ENCODE data around the gene NAP1L5.

NAP1L5 gene

GRCh38 chr4:88720451-88721428 is 23.1 kb upstream of the NAP1L5 start:
- DNase-seq, result no peak

- DNase-seq, result no peak
These were observed 21.8 kb upstream of the NAP1L5 start for GRCh38 chr4:88719381-88719780.

GRCh38 chr4:88718098-88718497 is 20.5 kb upstream of the NAP1L5 start:
- DNase-seq, result no peak

GRCh38 chr4:88713782-88714181 is 16.2 kb upstream of the NAP1L5 start:
- no peak for DNase-seq

- no peak for DNase-seq
These were observed 12.4 kb upstream of the NAP1L5 start for GRCh38 chr4:88709989-88710388.

GRCh38 chr4:88706574-88706973 is 8.9 kb upstream of the NAP1L5 start:
- DNase-seq, result no peak

- DNase-seq, result no peak
These were observed 8.3 kb upstream of the NAP1L5 start for GRCh38 chr4:88705805-88706492.

GRCh38 chr4:88705223-88705622 is 7.6 kb upstream of the NAP1L5 start:
- no peak for DNase-seq

- DNase-seq, result no peak
These were observed 5.2 kb upstream of the NAP1L5 start for GRCh38 chr4:88702782-88703181.

GRCh38 chr4:88698519-88698918 is 890 bp upstream of the NAP1L5 start:
- no peak for DNase-seq

GRCh38 chr4:88697141-88697540 is 488 bp downstream of the NAP1L5 start:
- DNase-seq, result no peak

GRCh38 chr4:88696630-88697029 is 999 bp downstream of the NAP1L5 start:
- no peak for DNase-seq

- DNase-seq, result no peak
These were observed 3.8 kb downstream of the NAP1L5 start for GRCh38 chr4:88693792-88694191.

GRCh38 chr4:88690355-88690754 is 7.3 kb downstream of the NAP1L5 start:
- DNase-seq, result no peak

- DNase-seq, result no peak
These were observed 16.4 kb downstream of the NAP1L5 start for GRCh38 chr4:88681209-88681608.

GRCh38 chr4:88675543-88675942 is 22.1 kb downstream of the NAP1L5 start:
- DNase-seq, result no peak

- no peak for DNase-seq
These were observed 22.6 kb downstream of the NAP1L5 start for GRCh38 chr4:88674979-88675378.

- no peak for DNase-seq
These were observed 23.1 kb downstream of the NAP1L5 start for GRCh38 chr4:88674565-88674964.

GRCh38 chr4:88673886-88674285 is 23.7 kb downstream of the NAP1L5 start:
- DNase-seq, result no peak

GRCh38 chr4:88672987-88673386 is 24.6 kb downstream of the NAP1L5 start:
- no peak for DNase-seq

- no peak for DNase-seq
These were observed 35.9 kb downstream of the NAP1L5 start for GRCh38 chr4:88661739-88662138.

- no peak for DNase-seq
These were observed 37.0 kb downstream of the NAP1L5 start for GRCh38 chr4:88660446-88661294.

GRCh38 chr4:88659890-88660208 is 37.8 kb downstream of the NAP1L5 start:
- no peak for DNase-seq
